GM12878 (cell line): Measurements from ENCODE around the gene BEAN1. TPM values are rescaled to one million over a fixed set of nuclear protein-coding genes. Genes with fewer than 3 reads are reported as not detected.

Experiments used
- ATAC-seq: fragments of 200-7000 bp; cut with Tn5 transposase; 3 replicates; pipeline ENCODE4 v1.9.1; 2020; ENCODE audit warnings: mild to moderate bottlenecking, moderate library complexity
- BruUV-seq: library from RNA; stranded (reverse); fragments of 400-500 nt; replicated peaks from 2 replicates; lab custom pipeline; 2021; lab: Mats Ljungman, UMichigan
- CTCF ChIA-PET: fragments of 300-600 bp; sonication (Branson Sonifier 250); formaldehyde crosslinking; extraction: SDS; loops from one replicate; lab custom pipeline; 2021; ENCODE audit warnings: inconsistent platforms; lab: Yijun Ruan, JAX
- POLR2A ChIA-PET: fragments of 350-600 bp; formaldehyde crosslinking; extraction: SDS; loops from one replicate; lab custom pipeline; 2021; ENCODE audit warnings: inconsistent platforms; lab: Charles Lee
- RAD21 ChIA-PET: fragments of 300-600 bp; sonication (Branson Sonifier 250); formaldehyde crosslinking; loops from one replicate; lab custom pipeline; 2023; ENCODE audit warnings: antibody characterized with exemption; ENCODE audit not compliant: unreplicated experiment; lab: Charles Lee
- SMC1A ChIA-PET: fragments of 300-600 bp; sonication (Branson Sonifier 250); formaldehyde crosslinking; loops from one replicate; lab custom pipeline; 2023; ENCODE audit not compliant: unreplicated experiment, uncharacterized antibody; lab: Charles Lee
- DNase-seq: peaks from one replicate; pipeline ENCODE4 v3.0.0-alpha.2; 2011; ENCODE audit warnings: low read depth, low spot score
- FAIRE-seq: peaks from 3 replicates; lab custom pipeline; 2011; peaks lifted over from hg19 to GRCh38; lab: Jason Lieb, UNC
- H2AFZ ChIP-seq: 2 replicates; pipeline ENCODE4 v1.6.0; 2011; ENCODE audit warnings: low read depth, low read length, control low read depth; ENCODE audit not compliant: control insufficient read depth
- H3K27ac ChIP-seq: 2 replicates; pipeline ENCODE4 v1.5.1; 2011; ENCODE audit warnings: control low read depth; ENCODE audit not compliant: control insufficient read depth, insufficient read depth
- H3K27me3 ChIP-seq, 2 experiments: replicated peaks in 1 of 2; 2 replicates each; pipeline versions ENCODE4 v1.6.0 to v1.6.1; 2011; ENCODE audit warnings: low read length in 1 of 2; ENCODE audit not compliant: control insufficient read depth in 2 of 2, insufficient read depth in 2 of 2
- H3K36me3 ChIP-seq, 2 experiments: 2 replicates each; pipeline ENCODE4 v1.5.1; 2011; ENCODE audit warnings: low read length in 1 of 2; ENCODE audit not compliant: control insufficient read depth in 2 of 2, insufficient read depth in 2 of 2
- H3K4me1 ChIP-seq: 2 replicates; pipeline ENCODE4 v1.6.1; 2011; ENCODE audit warnings: mild to moderate bottlenecking, low read length, moderate library complexity, mixed read lengths; ENCODE audit not compliant: control insufficient read depth, insufficient read depth
- H3K4me2 ChIP-seq: 2 replicates; pipeline ENCODE4 v1.6.0; 2011; ENCODE audit warnings: control low read depth; ENCODE audit not compliant: control insufficient read depth, insufficient read depth
- H3K4me3 ChIP-seq: fragments of 200-600 bp; sonication (generic); 2 replicates; pipeline ENCODE4 v1.5.1; 2016
- H3K79me2 ChIP-seq: 2 replicates; pipeline ENCODE4 v1.6.0; 2011; ENCODE audit warnings: low read length; ENCODE audit not compliant: control insufficient read depth, insufficient read depth
- H3K9ac ChIP-seq: 2 replicates; pipeline ENCODE4 v1.8.0; 2011; ENCODE audit warnings: low read length, control low read depth, mixed read lengths; ENCODE audit not compliant: control insufficient read depth, insufficient read depth
- H3K9me3 ChIP-seq: replicated peaks from 3 replicates; pipeline ENCODE4 v1.5.1; 2011; ENCODE audit warnings: mild to moderate bottlenecking, low read length; ENCODE audit not compliant: control insufficient read depth, insufficient read depth
- H4K20me1 ChIP-seq: 2 replicates; pipeline ENCODE4 v1.6.0; 2011; ENCODE audit not compliant: control insufficient read depth, insufficient read depth
- BRCA1 ChIP-seq: IDR thresholded peaks from 2 replicates; pipeline ENCODE4 v1.6.1; 2011; ENCODE audit warnings: low read depth, low read length, improper control_type of control experiment
- CBX5 ChIP-seq: sonication (generic); IDR thresholded peaks from 2 replicates; pipeline ENCODE4 v1.6.1; 2016; ENCODE audit warnings: low read depth, moderate library complexity, mild to moderate bottlenecking, inconsistent platforms
- CREM ChIP-seq: IDR thresholded peaks from 2 replicates; pipeline ENCODE4 v1.6.1; 2014; ENCODE audit warnings: antibody characterized with exemption, low read depth
- EP300 ChIP-seq, 2 experiments: fragments of 150-350 bp in 1 of 2; IDR thresholded peaks; 2 replicates each; pipeline ENCODE4 v1.6.1; 2011 to 2012; ENCODE audit warnings: low read depth in 2 of 2, low read length in 2 of 2, borderline replicate concordance in 1 of 2, improper control_type of control experiment in 1 of 2, inconsistent platforms in 1 of 2; ENCODE audit not compliant: control insufficient read depth in 1 of 2
- FOXM1 ChIP-seq: IDR thresholded peaks from 2 replicates; pipeline ENCODE4 v1.6.1; 2012; ENCODE audit warnings: low read depth, mild to moderate bottlenecking, inconsistent platforms, low read length, moderate library complexity
- HDAC2 ChIP-seq: fragments of 200-600 bp; sonication (generic); IDR thresholded peaks from 2 replicates; pipeline ENCODE4 v1.6.1; 2017
- MEF2A ChIP-seq: IDR thresholded peaks from 2 replicates; pipeline ENCODE4 v1.6.1; 2011; ENCODE audit warnings: low read depth, mild to moderate bottlenecking, low read length, moderate library complexity; ENCODE audit not compliant: insufficient read depth
- POU2F2 ChIP-seq: IDR thresholded peaks from 3 replicates; pipeline ENCODE4 v1.6.1; 2011; ENCODE audit warnings: low read depth, mild to moderate bottlenecking, low read length, borderline replicate concordance
- RUNX3 ChIP-seq: IDR thresholded peaks from 2 replicates; pipeline ENCODE4 v1.6.1; 2012; ENCODE audit warnings: low read length, inconsistent platforms
- SMARCA5 ChIP-seq: fragments of 450-650 bp; IDR thresholded peaks from 2 replicates; pipeline ENCODE4 v1.6.1; 2017; ENCODE audit warnings: mild to moderate bottlenecking
- SMC3 ChIP-seq: IDR thresholded peaks from 2 replicates; pipeline ENCODE4 v1.6.1; 2011; ENCODE audit warnings: low read length, improper control_type of control experiment, borderline replicate concordance
- SPI1 ChIP-seq: IDR thresholded peaks from 2 replicates; pipeline ENCODE4 v1.6.1; 2011; ENCODE audit warnings: low read depth, mild to moderate bottlenecking, low read length, moderate library complexity, borderline replicate concordance; ENCODE audit not compliant: insufficient read depth
- WGBS: methylation state at CpG from one replicate; pipeline ENCODE4 v1.1.6; 2016; ENCODE audit warnings: low lambda C conversion rate; ENCODE audit not compliant: insufficient replicate concordance, insufficient coverage; ENCODE audit errors: missing lambda C conversion rate; 5-methylcytosine and 5-hydroxymethylcytosine counted together
- in situ Hi-C: fragments of 300-500 bp; cut with MboI; formaldehyde crosslinking; loops from 9 replicates; pipeline ENCODE4 v1.14.3; 2018; ENCODE audit warnings: mixed read lengths
- intact Hi-C: fragments of 100-400 bp; cut with micrococcal nuclease; formaldehyde crosslinking; loops from one replicate; pipeline ENCODE4 v1.14.2; 2022; ENCODE audit not compliant: unreplicated experiment
- polyA plus RNA-seq, 11 experiments: library from polyadenylated mRNA; depleted of rRNA in 4 of 11; unstranded in 6 of 11; stranded (reverse) in 5 of 11; fragments of >200 nt; fragmentation: Nextera tagmentation in 4 of 11; fragmentation: Illumina TruSeq in 1 of 11; extraction: Ambion mirVana in 4 of 11; extraction: Trizol in 1 of 11; gene quantifications; 1 replicate in 1 of 11; 2 replicates in 10 of 11; pipeline versions ENCODE4 v1.2.1 to v1.2.3, GENCODE V29; 2011 to 2016; ENCODE audit warnings: inconsistent platforms in 2 of 11, missing spikeins in 2 of 11, low read depth in 1 of 11
- total RNA-seq, 4 experiments: library from RNA; depleted of rRNA in 3 of 4; stranded (reverse); fragments of >200 nt in 3 of 4; fragmentation: Illumina TruSeq in 1 of 4; extraction: Trizol in 1 of 4; gene quantifications; 2 replicates each; pipeline versions ENCODE4 v1.2.1 to v1.2.3, GENCODE V29; 2013 to 2021
- TF ChIP-seq, protein P1 (sequence below): fragments of 450-650 bp; IDR thresholded peaks from 2 replicates; pipeline ENCODE4 v1.6.1; 2017; ENCODE audit warnings: low read depth, mild to moderate bottlenecking, moderate library complexity
- TF ChIP-seq, protein P2 (sequence below): IDR thresholded peaks from 2 replicates; pipeline ENCODE4 v1.6.1; 2012; ENCODE audit warnings: improper control_type of control experiment, low read depth, low read length; ENCODE audit not compliant: insufficient replicate concordance
- TF ChIP-seq, protein P3 (sequence below): IDR thresholded peaks from 2 replicates; pipeline ENCODE4 v1.6.1; 2012; ENCODE audit warnings: low read depth, low read length, improper control_type of control experiment

The BEAN1 gene
- total and polyA plus RNA-seq, 10 of the 15 experiments (the other 5 are each of a cell fraction or from before 2014, with no cell fraction given) = not detected

DNA sequence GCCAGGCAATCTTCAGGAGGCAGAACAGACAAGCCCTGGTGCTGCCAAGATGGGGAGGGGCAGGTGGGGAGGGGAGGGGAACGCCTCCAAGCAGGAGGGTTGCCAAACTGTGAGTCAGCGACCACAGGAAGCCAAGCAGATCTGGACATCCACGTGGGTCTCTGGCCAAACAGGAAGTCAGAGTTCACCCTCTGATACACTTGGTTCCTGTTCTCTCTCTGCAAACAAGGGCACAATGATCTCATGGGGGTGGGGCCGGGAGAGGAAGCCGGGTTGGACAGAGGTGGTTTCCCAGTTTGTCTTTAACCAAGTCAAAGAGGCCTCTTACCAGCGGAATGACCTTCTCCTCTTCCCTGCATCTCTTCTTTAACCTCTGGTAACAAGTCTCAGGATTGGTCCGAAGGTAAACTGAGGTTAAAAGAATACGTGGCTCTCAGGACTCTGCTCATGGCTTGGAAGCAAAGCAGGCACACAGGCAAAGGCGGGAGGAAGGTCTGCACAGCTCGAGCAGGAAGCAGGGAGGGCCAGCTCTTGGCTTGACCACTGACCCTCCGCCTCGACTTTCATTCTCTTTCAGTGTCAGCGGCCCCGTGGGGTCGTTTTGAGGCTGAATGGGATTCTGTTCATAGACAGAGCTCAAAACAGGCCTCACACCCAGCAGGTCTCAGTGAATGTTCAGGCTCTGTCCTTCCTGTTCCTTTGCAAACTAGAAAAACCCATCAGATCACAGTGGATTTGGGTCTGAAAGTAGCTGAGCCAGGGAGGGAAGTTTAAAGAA is 89.9 kb downstream of the BEAN1 start:
- POLR2A ChIA-PET = interaction anchor here (0.7 to 1.2 kb wide), 3 partner anchors 23 to 45 kb away, joined by 3 to 5 read pairs (median 4); no protein-coding TSS in a partner anchor
- Histone ChIP-seq H3K9me3 (no peaks in the 10 kb centered on the region), H4K20me1 (no peaks in the 10 kb centered on the region), H3K4me3 (peak overlapping the region; percentile 11; the same call in 1 of the 2 replicates), H2AFZ (peak overlapping the region; percentile 52), H3K4me1 (peaks cover 50% of the 10 kb centered on the region), H3K9ac (peak overlapping the region; percentile 65), H3K27ac (peak overlapping the region; percentile 84), H3K36me3 (no peaks in the 10 kb centered on the region; a peak in 1 of 4 replicates), H3K79me2 (no peaks in the 10 kb centered on the region), H3K27me3 (no peaks in the 10 kb centered on the region), H3K4me2 (peak overlapping the region; percentile 99)
- intact Hi-C loops (loop anchor here (2.0 kb wide), 2 partner anchors 34 to 88 kb away; partner anchors contain the start of gene CMTM3), in situ Hi-C loops (no loop called here)
- DNase-seq = peak; percentile 98
- RAD21 ChIA-PET = interaction anchor here (0.8 to 1.7 kb wide), 6 partner anchors 8 to 111 kb away, joined by 3 to 8 read pairs (median 4); partner anchors contain the start of gene CKLF
- 5% methylated on average over 15 of the region's 15 CpGs for WGBS
- SMC1A ChIA-PET = interaction anchor here (0.8 to 2.5 kb wide), 10 partner anchors 9 to 112 kb away, joined by 3 to 19 read pairs (median 4); partner anchors contain the start of genes CKLF and TK2
- peak; percentile 95 for ATAC-seq
- peak; percentile 99 for FAIRE-seq
- CTCF ChIA-PET = interaction anchor here (0.7 to 1.7 kb wide), 7 partner anchors 35 to 175 kb away, joined by 3 to 6 read pairs (median 4); partner anchors contain the start of gene CKLF
- TSS peak; percentile 92 for BruUV-seq
- TF ChIP-seq SMC3 = no peak
- peak; percentile 70 to 75 for TF ChIP-seq EP300 (IDR thresholded peaks at IDR 0.05; ENCODE audit: borderline replicate concordance in 1 of 2, control insufficient read depth in 1 of 2, low read depth in 2 of 2, low read length in 2 of 2)
- TF ChIP-seq FOXM1 = peak; percentile 83; the same call in 1 of the 2 replicates
- TF ChIP-seq, protein P1, sequence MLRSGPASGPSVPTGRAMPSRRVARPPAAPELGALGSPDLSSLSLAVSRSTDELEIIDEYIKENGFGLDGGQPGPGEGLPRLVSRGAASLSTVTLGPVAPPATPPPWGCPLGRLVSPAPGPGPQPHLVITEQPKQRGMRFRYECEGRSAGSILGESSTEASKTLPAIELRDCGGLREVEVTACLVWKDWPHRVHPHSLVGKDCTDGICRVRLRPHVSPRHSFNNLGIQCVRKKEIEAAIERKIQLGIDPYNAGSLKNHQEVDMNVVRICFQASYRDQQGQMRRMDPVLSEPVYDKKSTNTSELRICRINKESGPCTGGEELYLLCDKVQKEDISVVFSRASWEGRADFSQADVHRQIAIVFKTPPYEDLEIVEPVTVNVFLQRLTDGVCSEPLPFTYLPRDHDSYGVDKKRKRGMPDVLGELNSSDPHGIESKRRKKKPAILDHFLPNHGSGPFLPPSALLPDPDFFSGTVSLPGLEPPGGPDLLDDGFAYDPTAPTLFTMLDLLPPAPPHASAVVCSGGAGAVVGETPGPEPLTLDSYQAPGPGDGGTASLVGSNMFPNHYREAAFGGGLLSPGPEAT = peak; percentile 67
- peak; percentile 53; the same call in 1 of the 2 replicates for TF ChIP-seq CREM
- no peak for TF ChIP-seq BRCA1
- TF ChIP-seq HDAC2 = no peak
- peak; percentile 80; the same call in 1 of the 2 replicates for TF ChIP-seq SPI1
- peak; percentile 88 for TF ChIP-seq MEF2A
- peak; percentile 29; the same call in 1 of the 2 replicates for TF ChIP-seq SMARCA5
- peak; percentile 80; the same call in 2 of the 3 replicates for TF ChIP-seq POU2F2
- TF ChIP-seq, protein P2, sequence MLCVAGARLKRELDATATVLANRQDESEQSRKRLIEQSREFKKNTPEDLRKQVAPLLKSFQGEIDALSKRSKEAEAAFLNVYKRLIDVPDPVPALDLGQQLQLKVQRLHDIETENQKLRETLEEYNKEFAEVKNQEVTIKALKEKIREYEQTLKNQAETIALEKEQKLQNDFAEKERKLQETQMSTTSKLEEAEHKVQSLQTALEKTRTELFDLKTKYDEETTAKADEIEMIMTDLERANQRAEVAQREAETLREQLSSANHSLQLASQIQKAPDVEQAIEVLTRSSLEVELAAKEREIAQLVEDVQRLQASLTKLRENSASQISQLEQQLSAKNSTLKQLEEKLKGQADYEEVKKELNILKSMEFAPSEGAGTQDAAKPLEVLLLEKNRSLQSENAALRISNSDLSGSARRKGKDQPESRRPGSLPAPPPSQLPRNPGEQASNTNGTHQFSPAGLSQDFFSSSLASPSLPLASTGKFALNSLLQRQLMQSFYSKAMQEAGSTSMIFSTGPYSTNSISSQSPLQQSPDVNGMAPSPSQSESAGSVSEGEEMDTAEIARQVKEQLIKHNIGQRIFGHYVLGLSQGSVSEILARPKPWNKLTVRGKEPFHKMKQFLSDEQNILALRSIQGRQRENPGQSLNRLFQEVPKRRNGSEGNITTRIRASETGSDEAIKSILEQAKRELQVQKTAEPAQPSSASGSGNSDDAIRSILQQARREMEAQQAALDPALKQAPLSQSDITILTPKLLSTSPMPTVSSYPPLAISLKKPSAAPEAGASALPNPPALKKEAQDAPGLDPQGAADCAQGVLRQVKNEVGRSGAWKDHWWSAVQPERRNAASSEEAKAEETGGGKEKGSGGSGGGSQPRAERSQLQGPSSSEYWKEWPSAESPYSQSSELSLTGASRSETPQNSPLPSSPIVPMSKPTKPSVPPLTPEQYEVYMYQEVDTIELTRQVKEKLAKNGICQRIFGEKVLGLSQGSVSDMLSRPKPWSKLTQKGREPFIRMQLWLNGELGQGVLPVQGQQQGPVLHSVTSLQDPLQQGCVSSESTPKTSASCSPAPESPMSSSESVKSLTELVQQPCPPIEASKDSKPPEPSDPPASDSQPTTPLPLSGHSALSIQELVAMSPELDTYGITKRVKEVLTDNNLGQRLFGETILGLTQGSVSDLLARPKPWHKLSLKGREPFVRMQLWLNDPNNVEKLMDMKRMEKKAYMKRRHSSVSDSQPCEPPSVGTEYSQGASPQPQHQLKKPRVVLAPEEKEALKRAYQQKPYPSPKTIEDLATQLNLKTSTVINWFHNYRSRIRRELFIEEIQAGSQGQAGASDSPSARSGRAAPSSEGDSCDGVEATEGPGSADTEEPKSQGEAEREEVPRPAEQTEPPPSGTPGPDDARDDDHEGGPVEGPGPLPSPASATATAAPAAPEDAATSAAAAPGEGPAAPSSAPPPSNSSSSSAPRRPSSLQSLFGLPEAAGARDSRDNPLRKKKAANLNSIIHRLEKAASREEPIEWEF = no peak
- TF ChIP-seq RUNX3 = peak; percentile 98
- TF ChIP-seq CBX5 = 0 out of 2 replicates have a peak, but pooled peaks have one; percentile 37
- TF ChIP-seq, protein P3, sequence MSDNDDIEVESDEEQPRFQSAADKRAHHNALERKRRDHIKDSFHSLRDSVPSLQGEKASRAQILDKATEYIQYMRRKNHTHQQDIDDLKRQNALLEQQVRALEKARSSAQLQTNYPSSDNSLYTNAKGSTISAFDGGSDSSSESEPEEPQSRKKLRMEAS = peak; percentile 60; the same call in 1 of the 2 replicates
